Nephron progenitor cell (in vitro differentiated cells): ENCODE data around the gene CLDN3.
A peak's percentile ranks its signal among the peaks of the same experiment; 100 is the strongest.
"Not testable (repeated sequence)": the region's sequence is repeated elsewhere in the genome, so short reads cannot be mapped to it uniquely, and the experiment has no call there.

ENCODE experiments used
- DNase-seq: peaks from one replicate; pipeline ENCODE4 v3.0.0; 2021
- H3K27ac Mint-ChIP-seq: 2 replicates; pipeline ENCODE4 v1.8.0; 2021; ENCODE audit warnings: mild to moderate bottlenecking, moderate library complexity, mixed read lengths
- H3K27me3 Mint-ChIP-seq: 2 replicates; pipeline ENCODE4 v1.8.0; 2021; ENCODE audit warnings: mild to moderate bottlenecking, low read depth, mixed read lengths; ENCODE audit not compliant: poor library complexity
- H3K36me3 Mint-ChIP-seq: 2 replicates; pipeline ENCODE4 v1.8.0; 2021; ENCODE audit warnings: low read depth, mixed read lengths
- H3K4me1 Mint-ChIP-seq: 2 replicates; pipeline ENCODE4 v1.8.0; 2021; ENCODE audit warnings: mixed read lengths
- H3K4me3 Mint-ChIP-seq: 2 replicates; pipeline ENCODE4 v1.8.0; 2021; ENCODE audit warnings: mild to moderate bottlenecking, moderate library complexity, mixed read lengths
- H3K9me3 Mint-ChIP-seq: 2 replicates; pipeline ENCODE4 v1.8.0; 2021; ENCODE audit warnings: mild to moderate bottlenecking, moderate library complexity, mixed read lengths
- CTCF ChIP-seq: fragments of 200-600 bp; sonication (generic); IDR thresholded peaks from 2 replicates; pipeline ENCODE4 v1.5.0; 2021; ENCODE audit warnings: antibody characterized with exemption

Gene CLDN3

GRCh38 chr7:73723813-73724212 lies 46.3 kb downstream of the CLDN3 start:
- no peak for DNase-seq
- no peak overlapping the region for H3K4me3 Mint-ChIP-seq
- H3K4me1 Mint-ChIP-seq = peaks cover 23% of the 10 kb centered on the region
- no peaks in the 10 kb centered on the region for H3K9me3 Mint-ChIP-seq
- TF ChIP-seq CTCF = no peak
- H3K36me3 Mint-ChIP-seq = no peaks in the 10 kb centered on the region
- no peak overlapping the region for H3K27ac Mint-ChIP-seq
- peaks cover 19% of the 10 kb centered on the region for H3K27me3 Mint-ChIP-seq

- no peak for TF ChIP-seq CTCF
- Mint-ChIP-seq H3K4me3 (no peak overlapping the region), H3K27me3 (peaks cover 24% of the 10 kb centered on the region), H3K36me3 (no peaks in the 10 kb centered on the region), H3K4me1 (peaks cover 18% of the 10 kb centered on the region), H3K9me3 (no peaks in the 10 kb centered on the region), H3K27ac (no peak overlapping the region)
- no peak for DNase-seq
Measured at GRCh38 chr7:73722785-73723184, 47.3 kb downstream of the CLDN3 start.

GRCh38 chr7:73722182-73722581 lies 47.9 kb downstream of the CLDN3 start:
- not testable (repeated sequence) for H3K27ac Mint-ChIP-seq, H3K9me3 Mint-ChIP-seq, H3K4me3 Mint-ChIP-seq

GRCh38 chr7:73721377-73721817 lies 48.7 kb downstream of the CLDN3 start:
- DNase-seq = no peak
- Mint-ChIP-seq H3K9me3 (no peaks in the 10 kb centered on the region), H3K27ac (no peak overlapping the region), H3K27me3 (peaks cover 26% of the 10 kb centered on the region), H3K4me3 (peak overlapping the region; percentile 69), H3K4me1 (peaks cover 27% of the 10 kb centered on the region), H3K36me3 (no peaks in the 10 kb centered on the region)
- TF ChIP-seq CTCF = no peak

More at GRCh38 chr7:73722182-73722581, 47.9 kb downstream of the CLDN3 start:
- H3K4me1 Mint-ChIP-seq = peaks cover 21% of the 10 kb centered on the region
- peaks cover 26% of the 10 kb centered on the region for H3K27me3 Mint-ChIP-seq
- H3K36me3 Mint-ChIP-seq, DNase-seq: not testable (repeated sequence)

DNA sequence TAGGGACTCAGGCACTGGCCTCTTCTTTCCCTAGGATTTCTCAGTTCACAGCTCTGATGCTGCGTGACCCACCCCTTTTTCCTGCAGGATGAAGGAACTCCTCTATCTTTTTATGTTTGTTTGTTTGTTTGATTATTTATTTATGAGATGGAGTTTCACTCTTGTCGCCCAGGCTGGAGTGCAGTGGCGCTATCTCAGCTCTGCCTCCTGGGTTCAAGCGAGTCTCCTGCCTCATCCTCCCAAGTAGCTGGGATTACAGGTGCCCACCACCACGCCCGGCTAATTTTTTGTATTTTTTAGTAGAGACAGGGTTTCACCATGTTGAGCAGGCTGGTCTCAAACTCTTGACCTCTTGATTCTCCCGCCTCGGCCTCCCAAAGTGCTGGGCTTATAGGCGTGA lies 49.6 kb downstream of the CLDN3 start:
- not testable (repeated sequence) for DNase-seq, H3K36me3 Mint-ChIP-seq, H3K27ac Mint-ChIP-seq, H3K9me3 Mint-ChIP-seq
- H3K27me3 Mint-ChIP-seq = peaks cover 26% of the 10 kb centered on the region
- H3K4me1 Mint-ChIP-seq = peaks cover 36% of the 10 kb centered on the region
- H3K4me3 Mint-ChIP-seq = peak overlapping the region; percentile 81

GRCh38 chr7:73719806-73720169 lies 50.3 kb downstream of the CLDN3 start:
- peaks cover 26% of the 10 kb centered on the region for H3K27me3 Mint-ChIP-seq
- no peak overlapping the region for H3K27ac Mint-ChIP-seq
- peaks cover 38% of the 10 kb centered on the region for H3K4me1 Mint-ChIP-seq
- no peaks in the 10 kb centered on the region for H3K9me3 Mint-ChIP-seq
- no peaks in the 10 kb centered on the region for H3K36me3 Mint-ChIP-seq
- peak overlapping the region; percentile 81 for H3K4me3 Mint-ChIP-seq
- TF ChIP-seq CTCF = no peak
- DNase-seq = no peak
